Measurements from ENCODE around the gene TREH.

DNA sequence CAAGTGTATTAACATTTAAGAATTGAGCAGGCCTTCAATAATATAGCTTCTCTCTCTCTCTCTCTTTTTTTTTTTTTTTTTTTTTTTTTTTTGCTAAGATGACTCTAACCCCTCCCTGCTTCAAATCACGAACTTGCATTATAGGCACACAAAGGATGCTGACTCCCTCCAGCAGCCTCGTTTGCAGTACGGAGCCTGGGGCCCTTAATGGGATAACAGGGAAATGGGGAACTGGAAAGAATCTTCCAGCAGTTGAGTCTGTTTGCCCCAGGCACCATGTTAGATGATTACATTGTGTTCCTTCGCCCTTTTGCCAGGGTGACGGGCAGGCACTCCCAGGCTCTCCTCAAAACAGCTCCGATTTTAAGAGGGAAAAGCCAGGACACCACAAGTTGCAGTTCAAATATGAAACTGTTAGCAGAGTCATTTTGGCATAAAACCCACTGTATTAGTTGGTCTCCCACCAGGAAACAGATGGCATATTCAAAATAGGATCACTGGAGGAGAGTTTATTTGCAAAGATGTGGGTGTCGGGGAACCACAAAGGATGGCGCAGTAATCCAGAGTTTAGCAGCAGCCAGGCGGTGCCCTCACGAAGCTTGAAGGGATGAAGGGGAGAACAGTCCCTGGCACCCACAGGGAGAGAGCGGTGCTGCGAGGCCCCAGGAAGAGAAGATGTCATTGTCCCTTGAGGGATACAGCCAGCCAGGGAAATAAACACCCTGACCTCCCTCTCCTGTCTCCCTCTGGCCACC, 26.5 kb upstream of the TREH start:
- TF ChIP-seq RFX5 (IDR thresholded peaks at IDR 0.05; ENCODE audit: borderline replicate concordance, low read depth, low read length) (no peak), NRF1 (IDR thresholded peaks at IDR 0.05; ENCODE audit: low read depth, low read length) (no peak), KDM1A (IDR thresholded peaks at IDR 0.05; ENCODE audit: borderline replicate concordance, low read length) (no peak), POLR2A (IDR thresholded peaks at IDR 0.05; ENCODE audit: control extremely low read depth in 1 of 2, low read depth in 2 of 2, low read length in 2 of 2) (no peak), EP300 (IDR thresholded peaks at IDR 0.05; ENCODE audit: borderline replicate concordance in 1 of 2, low read depth in 2 of 2, low read length in 2 of 2) (no peak)
